AML-193 (cell line): ENCODE data around the gene ALG2.
A peak's percentile ranks its signal among the peaks of the same experiment; 100 is the strongest.
"Not testable (repeated sequence)": the region's sequence is repeated elsewhere in the genome, so short reads cannot be mapped to it uniquely, and the experiment has no call there.

Experiments used
- DNase-seq, 2 experiments: peaks; one replicate each; lab custom pipeline; 2025; lab: John Stamatoyannopoulos, UW

Gene ALG2

DNA sequence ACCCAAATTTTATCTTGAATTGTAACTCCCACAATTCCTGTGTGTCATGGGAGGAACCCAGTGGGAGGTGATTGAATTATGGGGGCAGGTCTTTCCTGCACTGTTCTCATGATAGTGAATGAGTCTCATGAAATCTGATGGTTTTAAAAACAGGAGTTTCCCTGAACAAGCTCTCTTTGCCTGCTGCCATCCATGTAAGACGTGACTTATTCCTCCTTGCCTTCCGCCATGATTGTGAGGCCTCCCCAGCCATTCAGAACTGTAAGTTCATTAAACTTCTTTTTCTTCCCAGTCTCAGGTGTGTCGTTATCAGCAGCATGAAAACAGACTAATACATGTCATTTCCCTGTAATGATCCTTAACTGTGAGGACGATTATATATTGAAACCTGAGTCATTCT lies 16.1 kb upstream of the ALG2 start:
- DNase-seq, result not testable (repeated sequence)

DNA sequence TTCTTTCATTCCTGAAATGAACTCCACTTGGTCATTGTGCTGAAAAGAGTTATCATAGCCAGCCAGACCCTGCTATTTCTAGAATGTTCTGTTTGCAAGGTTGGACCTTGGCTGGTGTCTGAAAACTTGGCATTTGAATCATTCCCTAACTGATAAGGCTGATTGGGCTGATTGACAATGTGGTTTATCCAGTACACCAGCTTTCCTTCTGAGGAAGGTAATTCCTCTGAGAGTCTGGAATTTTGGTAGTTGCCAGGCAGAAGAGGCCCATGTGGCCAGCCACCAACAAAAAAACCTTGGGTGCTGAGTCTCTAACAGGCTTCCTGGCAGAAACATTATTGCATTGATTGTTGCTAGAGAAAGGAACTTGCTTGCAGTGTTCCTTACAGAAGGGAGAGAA lies 15.6 kb upstream of the ALG2 start:
- DNase-seq, result no peak

DNA sequence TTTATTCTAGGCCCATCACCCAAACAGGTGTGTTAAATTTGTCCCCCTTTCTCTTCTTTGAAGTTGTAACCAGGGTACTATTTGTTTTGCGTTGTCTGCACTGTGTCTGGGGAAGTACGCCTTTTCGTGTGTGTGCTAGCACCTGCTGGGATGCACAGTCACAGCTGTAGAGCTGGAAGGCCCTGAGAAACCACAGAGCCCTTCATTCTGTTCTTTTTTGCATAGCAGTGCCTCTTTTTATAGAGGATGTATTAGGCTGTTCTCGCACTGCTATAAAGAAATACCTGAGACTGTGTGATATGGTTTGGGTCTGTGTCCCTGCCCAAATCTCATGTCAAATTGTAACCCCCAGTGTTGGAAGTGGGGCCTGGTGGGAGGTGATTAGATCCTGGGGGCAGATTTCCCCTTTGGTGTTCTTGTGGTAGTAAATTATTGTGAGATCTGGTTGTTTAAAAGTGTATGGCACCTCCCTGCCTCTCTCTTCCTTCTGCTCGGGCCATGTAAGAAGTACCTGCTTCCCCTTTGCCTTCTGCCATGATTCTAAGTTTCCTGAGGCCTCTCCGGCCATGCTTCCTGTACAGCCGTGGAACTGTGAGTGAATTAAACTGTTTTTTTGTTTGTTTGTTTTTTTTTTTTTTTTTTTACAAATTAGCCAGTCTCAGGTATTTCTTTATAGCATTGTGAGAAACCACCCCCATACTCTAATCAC lies 14.3 kb upstream of the ALG2 start:
- DNase-seq, result no peak

DNA sequence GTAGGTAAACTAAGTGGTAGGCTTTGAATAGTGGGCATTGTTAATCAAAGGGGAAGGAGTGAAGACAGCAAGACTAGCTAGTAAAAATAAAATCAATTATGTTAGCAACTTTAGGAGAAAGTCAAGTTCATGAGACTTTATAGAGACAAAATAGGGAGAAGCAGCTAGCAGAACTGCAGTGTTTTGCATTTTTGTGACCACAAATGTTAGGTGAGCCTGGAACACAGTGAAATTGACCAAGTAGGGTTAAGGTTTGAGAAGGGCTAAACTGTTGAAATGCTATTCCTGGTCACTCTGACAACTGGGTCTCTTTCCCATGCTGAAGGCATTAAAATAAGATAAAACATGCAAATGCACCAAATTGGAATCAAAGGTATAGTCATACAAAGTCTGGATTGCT lies 13.3 kb upstream of the ALG2 start:
- DNase-seq, result no peak

DNA sequence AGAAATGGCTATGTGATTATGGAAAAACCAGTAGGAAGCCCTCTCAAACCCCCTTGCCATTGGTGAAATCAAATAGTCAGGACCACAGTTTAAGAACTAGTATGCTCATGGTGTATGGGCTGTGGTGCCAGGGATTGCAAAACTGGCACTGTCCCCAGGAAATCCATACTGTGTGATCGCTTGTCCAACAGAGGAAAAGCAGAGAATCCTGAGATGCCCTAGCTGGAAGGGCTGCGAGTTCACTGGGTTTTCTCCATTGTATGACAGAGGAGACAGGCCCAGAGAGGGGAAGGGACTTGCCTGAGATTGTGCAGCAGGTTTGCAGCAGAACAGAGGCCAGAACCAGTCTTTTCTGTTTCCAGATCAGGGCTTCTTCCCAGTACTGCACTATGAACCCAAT lies 12.9 kb upstream of the ALG2 start:
- DNase-seq, result no peak

DNA sequence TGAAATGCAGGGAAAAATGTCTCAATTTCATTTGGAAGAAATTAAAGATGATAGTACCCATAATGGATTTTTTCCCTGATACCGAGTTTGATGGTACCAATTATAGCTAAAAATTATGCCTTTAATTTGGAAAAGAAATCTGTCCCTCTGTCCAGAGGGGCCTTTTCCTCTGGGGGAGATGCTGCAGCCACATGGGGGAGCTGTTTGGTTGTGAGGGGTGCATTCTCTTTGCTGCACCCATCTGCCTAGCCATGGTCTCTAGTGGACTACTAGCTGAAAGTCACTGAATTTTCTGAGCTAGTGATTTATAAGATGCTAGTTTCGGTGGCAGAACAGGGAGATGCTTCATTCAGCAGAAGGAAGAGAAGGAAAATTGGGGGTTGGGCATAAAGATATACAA lies 10.0 kb upstream of the ALG2 start:
- peak; percentile 13 to 24 for DNase-seq

DNA sequence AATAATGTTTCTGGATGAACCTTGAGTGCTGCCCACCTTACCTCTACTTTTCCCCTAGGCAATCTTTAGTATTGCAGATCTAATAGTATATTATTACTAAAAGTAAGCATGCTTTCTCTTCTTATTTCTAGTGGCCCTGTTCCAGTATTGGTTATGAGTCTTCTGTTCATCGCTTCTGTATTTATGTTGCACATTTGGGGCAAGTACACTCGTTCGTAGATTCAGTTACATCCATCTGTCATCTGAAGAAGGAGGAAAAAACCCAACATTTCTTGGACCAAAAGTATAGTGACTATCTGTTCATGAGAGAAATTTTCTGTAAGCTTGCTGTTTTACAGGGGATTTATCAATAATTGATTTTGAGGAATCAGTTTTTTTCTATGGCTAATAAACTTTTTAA lies 8.5 kb upstream of the ALG2 start:
- DNase-seq, result no peak

DNA sequence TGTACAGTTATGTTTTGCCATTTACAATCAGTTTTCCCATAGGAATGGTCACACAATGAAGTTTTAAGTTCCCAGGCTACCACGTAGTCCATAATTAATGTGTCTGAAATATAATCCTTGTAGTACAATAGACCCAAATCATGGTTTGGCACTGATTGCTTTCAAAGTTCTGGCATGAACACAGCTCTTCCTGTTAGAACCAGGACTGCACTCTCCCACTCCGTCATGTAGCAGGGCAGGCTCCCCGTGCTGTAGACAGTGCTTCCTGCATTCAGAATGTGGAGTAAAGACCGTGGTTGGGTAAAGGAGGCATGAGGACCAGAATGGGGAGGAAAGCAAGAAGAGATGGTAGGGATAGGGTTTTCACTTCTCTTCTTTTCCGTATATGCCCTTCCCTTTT lies 4.3 kb upstream of the ALG2 start:
- DNase-seq, result no peak

DNA sequence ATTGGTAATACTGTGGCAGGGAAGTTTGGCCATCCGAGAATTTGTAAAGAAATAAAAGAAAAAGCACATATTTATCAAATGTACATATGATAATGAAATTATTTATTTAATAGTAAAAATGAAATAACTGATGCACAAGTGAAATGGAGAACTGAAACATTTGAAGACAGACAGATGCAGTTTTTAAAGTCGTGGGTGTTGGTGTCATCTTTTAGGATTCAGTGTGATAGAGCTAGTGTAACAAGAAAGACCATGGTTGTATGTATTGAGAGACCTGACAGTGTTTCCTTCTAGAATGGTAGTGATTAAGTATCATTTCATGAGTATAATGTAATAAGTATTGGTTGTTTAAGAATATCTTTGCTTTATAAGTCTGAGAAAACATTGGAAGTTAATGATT lies 2.7 kb upstream of the ALG2 start:
- no peak for DNase-seq

DNA sequence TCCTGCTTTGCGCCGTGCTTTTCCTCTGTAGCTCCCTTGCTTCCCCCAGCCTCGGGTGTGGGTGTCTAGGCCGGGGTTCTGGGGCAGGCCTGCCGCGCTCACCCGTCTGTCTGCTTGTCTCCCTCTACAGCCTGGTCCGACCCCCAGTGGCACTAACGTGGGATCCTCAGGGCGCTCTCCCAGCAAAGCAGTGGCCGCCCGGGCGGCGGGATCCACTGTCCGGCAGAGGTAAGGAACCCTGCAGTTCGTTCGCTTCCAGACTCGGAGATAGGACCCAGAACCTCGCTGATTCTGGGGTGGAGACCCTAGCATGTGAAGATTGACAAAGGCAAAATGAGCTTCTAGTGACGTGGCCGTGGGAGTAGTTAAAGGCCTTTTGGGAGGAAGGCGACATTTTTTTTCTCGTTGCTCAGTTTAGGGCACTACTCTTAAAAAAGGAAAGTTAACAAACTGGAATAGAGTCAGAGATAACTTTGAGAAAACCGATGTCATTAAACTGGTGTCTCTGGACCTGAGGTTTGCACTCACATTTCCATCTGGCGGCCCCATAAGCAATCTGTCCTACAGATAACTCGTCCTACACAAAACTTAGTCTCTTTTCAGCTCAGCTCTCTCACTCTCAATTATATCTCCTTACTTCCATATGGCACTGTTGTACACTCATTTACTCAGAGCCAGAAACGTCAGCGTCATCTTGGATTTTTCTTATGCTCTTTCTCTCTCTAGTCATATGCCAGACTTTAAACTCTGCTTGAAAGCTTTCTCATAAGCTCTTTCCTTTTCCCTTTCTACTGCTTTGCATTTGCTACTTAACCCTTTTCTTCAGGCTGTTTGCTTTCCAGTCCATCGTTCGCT lies 901 bp upstream of the ALG2 start:
- no peak for DNase-seq

DNA sequence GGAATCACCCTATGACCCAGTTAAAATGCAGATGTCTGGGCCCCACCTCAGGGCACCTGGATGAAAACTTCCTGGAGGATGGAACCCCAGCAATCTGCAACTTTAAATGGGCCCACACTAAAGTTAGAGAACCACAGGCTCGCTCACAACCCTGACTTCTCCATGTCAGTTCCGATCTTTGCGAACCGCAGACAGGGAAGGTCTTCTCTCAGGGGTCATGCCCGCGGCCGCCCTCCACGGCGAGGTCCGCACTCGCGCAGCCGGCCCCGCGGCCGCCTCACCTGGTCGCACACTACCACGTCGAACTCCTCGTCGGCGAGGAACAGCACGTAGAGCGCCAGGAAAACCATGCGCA lies 499 bp downstream of the ALG2 start:
- DNase-seq, result peak in 1 of 2 experiments; percentile 21

DNA sequence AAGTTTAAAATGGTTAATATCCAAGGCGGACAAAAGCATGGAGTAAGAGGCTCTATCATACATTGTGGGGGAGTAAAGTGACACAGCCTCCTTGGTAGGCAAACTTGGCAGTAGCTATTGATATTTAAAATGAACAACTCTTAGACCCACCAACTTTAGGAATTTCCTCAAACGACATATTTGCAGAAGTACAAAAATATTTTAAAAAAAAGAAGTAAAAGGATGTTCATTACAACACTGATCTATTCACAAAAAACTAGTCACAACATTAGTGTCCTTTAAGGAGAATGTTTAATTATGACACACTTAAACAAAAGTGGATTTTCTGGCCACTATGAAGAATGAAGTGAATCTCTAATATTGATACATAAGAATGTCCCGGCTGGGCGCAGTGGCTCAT lies 1.7 kb downstream of the ALG2 start:
- peak in 1 of 2 experiments; percentile 15 for DNase-seq

DNA sequence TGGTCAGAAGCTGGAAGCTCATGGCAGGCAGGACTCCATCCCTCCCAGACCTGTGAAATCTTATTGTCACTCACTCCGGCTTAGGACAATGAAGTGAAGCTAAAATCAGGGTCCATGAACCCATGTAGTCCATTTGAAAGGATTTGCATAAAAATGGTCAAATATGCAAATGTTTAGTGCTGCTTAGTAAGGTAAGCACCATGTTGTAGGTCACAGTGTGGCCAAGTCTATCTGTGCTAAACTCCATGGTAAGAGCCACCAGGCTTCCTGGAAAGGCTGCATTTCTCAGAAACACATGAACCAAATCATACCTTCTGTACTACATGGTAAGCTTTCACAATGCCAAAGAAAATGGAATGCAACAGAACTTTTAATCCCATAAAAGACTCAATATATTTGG lies 5.7 kb downstream of the ALG2 start:
- no peak for DNase-seq

DNA sequence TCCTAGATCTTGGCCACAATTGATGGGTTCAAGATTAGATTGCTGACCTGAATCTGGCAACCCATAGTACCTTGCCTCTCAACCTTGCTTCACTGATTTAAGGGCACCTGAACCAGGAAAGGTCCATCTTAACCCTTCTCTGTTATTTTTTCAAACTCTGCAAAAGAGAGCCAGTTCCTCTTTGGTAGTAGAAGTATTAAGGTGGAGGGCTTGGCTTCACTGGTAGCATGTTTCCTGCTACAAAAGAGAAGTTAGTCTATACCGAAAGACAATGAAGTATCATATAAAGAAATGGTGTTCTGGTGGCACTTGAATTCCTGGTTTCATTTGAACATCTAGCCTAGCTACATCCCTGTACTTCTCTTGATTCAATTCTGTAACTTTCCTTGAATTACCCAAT lies 8.5 kb downstream of the ALG2 start:
- peak; percentile 2 to 7 for DNase-seq

DNA sequence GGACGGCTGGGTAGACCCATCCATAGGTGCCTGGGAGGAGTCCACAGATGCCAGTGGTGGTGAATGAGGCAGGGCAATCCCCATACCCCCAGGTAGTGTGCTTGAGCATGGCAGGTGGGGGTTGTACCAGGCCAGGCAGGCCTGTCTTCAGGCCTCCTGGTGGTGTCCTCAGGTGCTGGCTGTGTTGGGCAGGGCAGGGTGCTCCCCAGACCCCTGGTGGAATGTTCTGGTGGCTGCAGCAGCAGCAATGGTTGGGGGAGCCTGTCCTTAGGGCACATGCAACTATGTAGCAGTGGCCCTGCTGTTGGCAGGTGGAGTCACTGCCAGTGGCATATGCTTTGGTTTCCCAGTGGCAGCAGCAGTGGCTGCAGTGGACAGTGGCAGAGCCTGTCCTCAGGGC lies 10.0 kb downstream of the ALG2 start:
- no peak for DNase-seq

DNA sequence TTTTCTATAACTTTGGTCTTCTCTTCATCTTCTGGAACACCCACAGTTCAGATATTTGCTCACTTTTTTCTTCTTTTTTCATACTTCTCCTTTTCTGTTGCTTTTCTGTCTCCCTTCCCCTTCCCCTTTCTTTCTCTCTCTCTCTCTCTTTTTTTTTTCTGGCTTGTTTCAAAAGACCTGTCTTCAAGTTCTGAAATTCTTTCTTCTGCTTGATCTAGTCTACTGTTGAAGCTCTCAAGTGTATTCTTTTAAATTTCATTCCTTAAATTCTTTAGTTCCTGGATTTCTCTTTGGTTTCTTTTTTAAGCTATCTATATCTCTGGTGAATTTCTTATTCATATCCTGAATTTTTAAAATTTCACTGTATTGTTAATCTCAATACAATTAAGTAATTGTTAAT lies 11.2 kb downstream of the ALG2 start:
- DNase-seq, result no peak

DNA sequence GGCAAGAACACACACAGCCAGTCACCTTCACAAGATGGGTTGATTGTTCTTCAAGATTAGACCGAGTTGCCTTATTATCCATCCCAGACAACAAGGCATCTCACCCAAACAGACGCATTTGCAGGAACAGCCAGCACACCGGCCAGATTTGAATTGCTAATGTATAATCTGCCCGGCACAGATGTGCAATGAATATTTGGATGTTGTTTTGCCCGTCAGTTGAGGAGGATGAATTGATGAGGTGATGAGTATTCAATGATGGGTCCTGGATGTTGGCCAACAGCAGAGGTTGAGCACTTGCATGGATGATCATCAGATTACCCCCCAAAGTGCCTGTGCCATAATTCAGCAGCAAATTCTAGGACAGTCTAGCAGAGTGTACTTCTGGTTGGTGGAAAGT lies 20.1 kb downstream of the ALG2 start:
- DNase-seq, result no peak

DNA sequence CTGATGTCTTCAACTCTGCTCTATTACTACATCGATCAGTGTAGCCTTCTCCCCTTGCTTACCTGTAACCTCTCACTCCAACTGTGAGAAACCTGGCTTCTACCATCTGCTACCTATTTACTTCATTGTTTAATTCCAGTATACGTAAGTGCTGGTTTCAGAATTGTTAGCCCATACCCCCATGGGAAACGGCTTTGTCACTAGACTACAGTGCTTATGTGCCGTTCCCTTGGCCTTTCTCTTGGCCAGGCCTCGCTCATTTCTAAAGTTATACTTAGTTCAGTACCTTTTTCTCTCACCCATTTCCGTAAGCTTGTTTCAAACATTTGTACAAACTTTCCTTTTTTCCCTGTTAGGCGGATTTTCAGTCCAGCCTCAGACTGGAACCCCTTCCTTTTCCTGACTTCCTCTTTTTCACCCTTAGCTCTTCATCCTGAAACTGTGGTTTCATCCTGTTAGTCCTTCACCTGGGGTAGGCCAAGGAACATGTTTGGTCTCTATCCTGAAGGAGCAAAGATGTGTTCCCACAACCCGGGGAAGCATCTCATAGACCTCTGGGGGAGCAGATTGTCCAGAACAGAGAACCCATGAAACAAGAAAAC lies 21.7 kb downstream of the ALG2 start:
- DNase-seq, result no peak

DNA sequence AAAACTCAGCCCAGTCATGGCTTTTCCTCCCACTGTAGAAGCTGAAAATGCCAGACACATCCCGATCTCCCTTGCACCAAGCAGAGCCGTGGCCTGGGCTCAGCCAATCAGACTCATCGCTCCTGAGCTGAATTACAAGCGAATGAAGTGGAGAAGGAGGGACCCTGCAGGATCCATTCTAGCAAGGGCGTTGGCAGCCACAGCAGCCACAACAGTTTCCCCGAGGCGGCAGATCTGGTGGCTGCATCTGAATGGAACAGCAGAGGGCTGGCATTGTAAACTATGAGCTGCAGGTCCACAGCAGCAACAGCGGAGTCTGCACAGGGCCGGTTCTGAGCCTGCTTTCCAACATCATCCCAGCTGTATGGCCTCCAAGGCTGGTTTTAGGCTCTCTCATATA lies 23.8 kb downstream of the ALG2 start:
- no peak for DNase-seq

DNA sequence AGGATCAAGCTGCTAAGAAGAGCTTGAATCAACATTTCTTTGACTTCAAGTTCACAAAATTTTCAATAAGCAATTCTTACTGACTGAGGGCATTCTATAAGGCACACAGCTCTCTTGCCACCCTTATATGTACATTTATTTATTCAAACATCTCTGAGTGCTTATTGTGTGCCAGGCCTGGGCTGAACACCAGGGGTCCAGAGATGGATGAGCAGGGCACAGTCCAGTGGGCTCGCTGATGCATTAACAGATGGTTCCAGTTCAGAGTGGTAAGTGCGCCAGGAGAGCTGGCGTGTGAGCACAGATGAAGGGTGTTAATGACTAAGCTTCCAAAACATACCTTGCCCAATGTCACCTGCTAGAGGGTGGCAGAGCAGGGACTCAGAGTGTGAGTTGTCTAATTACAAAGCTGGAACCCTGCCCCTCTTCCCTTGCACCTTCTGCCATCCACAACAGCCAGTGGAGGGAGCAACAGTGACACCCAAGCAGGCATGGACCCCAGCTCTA lies 24.6 kb downstream of the ALG2 start:
- no peak for DNase-seq

DNA sequence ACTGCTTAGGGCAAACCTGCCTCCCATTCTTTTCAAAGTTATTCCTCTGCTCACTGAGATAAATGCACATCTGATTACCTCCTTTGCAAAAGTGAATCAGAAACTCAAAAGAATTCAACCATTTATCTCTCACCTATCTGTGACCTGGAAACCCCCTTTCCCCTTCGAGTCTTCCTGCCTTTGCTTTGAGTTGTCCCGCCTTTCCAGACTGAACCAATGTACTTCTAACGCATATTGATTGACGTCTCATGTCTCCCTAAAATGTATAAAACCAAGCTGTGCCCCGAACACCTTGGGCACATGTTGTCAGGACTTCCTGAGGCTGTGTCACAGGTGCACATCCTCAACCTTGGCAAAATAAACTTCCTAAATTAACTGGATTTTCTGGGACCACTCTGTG lies 25.3 kb downstream of the ALG2 start:
- DNase-seq, result not testable (repeated sequence)

DNA sequence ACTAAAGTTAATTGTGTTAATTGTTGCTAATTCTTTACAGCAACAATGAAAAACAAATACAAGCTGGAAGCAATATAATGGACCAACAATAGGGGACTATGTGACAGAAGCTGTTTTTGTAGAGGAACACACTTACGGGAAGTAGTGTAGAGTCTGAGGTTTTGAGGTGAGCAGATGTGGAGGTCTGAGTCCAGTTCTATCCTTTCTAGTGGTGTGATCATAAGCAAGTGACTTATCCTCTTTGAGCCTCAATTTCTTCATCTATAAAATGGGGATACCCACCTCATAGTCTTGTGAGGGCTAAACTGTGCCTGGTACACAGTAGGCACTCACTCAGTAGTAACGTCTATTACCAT lies 28.3 kb downstream of the ALG2 start:
- DNase-seq, result no peak

DNA sequence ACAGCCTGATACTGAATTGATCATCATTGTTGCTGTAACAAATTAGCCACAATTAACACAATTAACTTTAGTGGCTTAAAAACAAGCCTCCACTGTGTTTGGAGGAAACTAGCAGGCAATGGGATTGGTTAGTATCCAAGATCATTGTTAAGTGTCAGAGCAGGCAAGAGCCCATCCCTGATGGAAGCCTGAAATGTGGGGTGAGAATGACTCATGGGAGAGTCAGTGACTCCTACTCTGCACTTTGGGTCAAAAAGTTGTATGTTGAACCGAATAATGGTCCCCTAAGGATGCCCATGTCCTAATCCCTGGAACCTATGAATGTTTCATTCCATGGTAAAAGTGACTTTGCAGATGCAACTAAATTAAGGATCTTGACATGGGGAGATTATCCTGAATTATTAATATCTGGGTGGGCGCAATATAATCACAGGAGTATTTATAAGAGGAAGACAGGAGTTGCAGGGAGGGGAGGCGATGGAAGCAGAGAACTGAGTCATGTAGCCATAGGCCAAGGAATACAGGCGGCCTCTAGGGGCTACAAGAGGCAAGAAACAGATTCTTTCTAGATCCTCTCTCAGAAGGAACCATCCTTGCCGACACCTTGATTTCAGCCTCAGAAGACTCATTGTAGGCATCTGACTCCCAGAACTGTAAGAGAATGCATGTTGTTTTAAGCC lies 28.8 kb downstream of the ALG2 start:
- no peak for DNase-seq
